Endothelial cell of umbilical vein (primary cell): ENCODE measurements around the gene ANKS1B.

ENCODE experiments used
- CTCF ChIP-seq, 2 donors: IDR thresholded peaks; 1 replicate in 1 of 2; 2 replicates in 1 of 2; pipeline ENCODE4 v1.5.1; 2011; ENCODE audit warnings: low read length in 2 of 2, mild to moderate bottlenecking in 2 of 2, moderate library complexity in 2 of 2, control low read depth in 1 of 2, inconsistent platforms in 1 of 2, low read depth in 1 of 2; ENCODE audit not compliant: insufficient read depth in 1 of 2; ENCODE audit errors: extremely low read depth in 1 of 2
- EZH2 ChIP-seq: IDR thresholded peaks from 2 replicates; pipeline ENCODE4 v1.6.1; 2012; ENCODE audit warnings: borderline replicate concordance, low read depth, mild to moderate bottlenecking, moderate library complexity, low read length, inconsistent platforms; ENCODE audit not compliant: severe bottlenecking
- FOS ChIP-seq: IDR thresholded peaks from 2 replicates; pipeline ENCODE4 v1.6.1; 2011; ENCODE audit warnings: mild to moderate bottlenecking, low read length, moderate library complexity, borderline replicate concordance; ENCODE audit not compliant: insufficient read depth
- JUN ChIP-seq: IDR thresholded peaks from 2 replicates; pipeline ENCODE4 v1.6.1; 2011; ENCODE audit warnings: borderline replicate concordance, low read depth; ENCODE audit not compliant: insufficient read length, insufficient read depth
- MAX ChIP-seq: IDR thresholded peaks from 2 replicates; pipeline ENCODE4 v1.6.1; 2011; ENCODE audit not compliant: insufficient read depth, insufficient read length
- POLR2A ChIP-seq: IDR thresholded peaks from 2 replicates; pipeline ENCODE4 v1.6.1; 2012; ENCODE audit warnings: low read depth, mild to moderate bottlenecking, control low read depth, low read length
- POLR2AphosphoS5 ChIP-seq: IDR thresholded peaks from 2 replicates; pipeline ENCODE4 v1.6.1; 2012; ENCODE audit warnings: low read depth, mild to moderate bottlenecking, control low read depth, low read length, moderate library complexity; ENCODE audit not compliant: insufficient read depth

- TF ChIP-seq POLR2A = no peak
- no peak for TF ChIP-seq CTCF (IDR thresholded peaks at IDR 0.05; ENCODE audit: extremely low read depth in 1 of 2, insufficient read depth in 1 of 2, low read depth in 1 of 2, low read length in 2 of 2)
- TF ChIP-seq POLR2AphosphoS5 = no peak
- no peak for TF ChIP-seq EZH2
- TF ChIP-seq FOS = no peak
- TF ChIP-seq MAX = no peak
- no peak for TF ChIP-seq JUN
Observed at GRCh38 chr12:99200711-99201384, 783.9 kb downstream of the ANKS1B start.
